GM19240 (cell line): ENCODE measurements around the gene XYLT1.

Source experiments
- DNase-seq: peaks from one replicate; pipeline ENCODE4 v3.0.0; 2011; ENCODE audit warnings: low spot score; ENCODE audit not compliant: insufficient read length

XYLT1 gene

DNA sequence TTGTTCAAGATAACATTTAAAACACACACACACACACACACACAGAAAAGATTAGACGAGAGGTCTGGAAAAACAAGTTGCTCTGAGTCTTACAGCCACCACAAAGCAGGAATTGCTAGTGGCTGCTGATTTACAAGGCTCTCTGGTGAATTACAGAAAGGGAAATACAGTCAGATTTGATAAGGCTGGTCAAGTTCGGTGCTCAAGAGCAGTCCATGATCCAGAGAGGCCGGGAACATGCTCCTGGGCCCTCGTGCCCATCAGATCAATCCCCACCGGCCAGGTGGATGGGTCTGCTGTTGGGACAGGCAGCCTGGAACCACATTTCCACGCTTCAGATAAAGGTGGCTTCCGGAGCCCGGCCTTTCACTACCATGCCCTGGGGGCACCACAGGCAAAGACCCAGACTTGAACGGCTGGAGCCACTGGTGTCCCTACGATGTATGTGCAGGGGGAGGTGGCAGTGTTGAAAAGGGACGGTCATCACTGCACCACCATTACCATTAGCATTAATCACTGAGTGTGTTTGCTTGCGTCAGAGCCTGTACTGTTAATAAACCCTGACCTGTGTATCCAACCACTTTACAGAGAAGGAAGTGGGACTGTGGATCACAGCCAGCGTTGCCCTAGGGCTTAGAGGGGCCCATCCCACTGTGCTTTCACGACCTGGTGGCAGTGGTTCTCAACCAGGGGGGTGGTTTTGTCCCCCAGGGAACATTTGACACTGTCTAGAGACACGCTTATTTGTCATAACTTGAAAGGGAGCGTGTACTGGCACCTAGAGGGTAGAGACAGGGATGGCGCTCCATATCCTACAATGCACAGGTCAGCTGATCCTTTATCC is 95.1 kb downstream of the XYLT1 start:
- no peak for DNase-seq

DNA sequence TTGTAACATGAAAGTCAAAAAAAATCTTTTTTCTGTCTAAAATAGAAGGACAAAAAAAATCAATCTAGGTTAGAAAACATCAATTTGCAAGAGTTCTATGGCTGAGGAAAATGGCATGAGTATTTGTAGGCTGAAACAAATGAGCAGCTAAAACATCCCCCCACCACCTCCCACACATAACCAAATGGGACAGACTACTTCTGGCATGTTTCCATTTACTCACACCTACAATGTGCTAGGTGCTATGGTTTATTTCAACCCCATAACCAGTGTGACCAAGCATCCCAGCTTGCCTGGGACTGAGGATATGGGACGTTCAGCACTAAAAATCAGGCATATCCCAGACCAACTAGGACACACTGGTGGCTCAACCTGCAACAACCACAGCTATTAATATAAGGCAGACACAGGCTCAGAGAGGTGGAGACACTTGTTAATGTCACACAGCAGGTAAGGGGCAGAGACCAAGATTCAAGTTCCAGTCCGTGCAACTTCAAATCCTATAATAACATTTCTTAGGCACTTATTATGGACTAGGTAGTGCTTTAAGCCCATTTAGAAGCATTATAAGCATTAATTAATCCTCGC is 96.0 kb downstream of the XYLT1 start:
- no peak for DNase-seq

DNA sequence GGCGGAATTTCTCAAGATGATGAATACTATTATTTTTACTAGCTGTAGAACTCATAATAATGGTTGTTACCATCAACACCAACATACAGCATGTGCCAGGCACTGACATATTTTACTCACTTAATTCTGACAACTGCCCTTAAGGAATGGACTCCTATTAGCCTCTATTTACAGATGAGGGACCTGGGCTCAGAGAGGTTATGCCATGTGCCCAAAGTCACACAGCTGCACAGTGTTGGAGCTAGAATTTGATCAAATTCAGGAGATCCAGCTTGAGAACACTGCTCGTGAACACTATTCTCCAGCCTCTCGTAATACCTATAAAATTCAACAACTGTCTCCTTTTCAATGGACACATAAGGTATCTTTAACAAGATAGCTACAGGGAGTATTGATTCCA is 97.2 kb downstream of the XYLT1 start:
- DNase-seq = no peak

GRCh38 chr16:17372386-17372785 is 98.4 kb downstream of the XYLT1 start:
- DNase-seq = no peak

DNA sequence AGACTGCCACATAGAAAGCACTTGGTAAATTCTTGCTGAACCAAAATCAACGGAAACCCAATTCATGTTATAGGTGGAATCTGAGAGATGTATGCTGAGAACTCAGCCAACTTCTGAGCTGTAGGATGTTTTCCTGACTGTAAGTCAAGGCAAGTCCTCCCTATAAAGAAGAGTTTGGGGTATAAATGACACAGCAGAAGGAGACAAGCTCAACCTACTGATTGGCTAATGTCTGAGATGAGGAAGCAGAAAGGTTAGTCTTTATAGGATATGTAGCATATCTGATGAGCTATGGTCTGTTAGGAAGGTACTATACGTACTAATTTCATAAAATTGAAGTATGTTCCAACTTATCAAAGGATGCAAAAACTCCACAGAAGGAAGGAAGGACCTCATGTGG is 99.5 kb downstream of the XYLT1 start:
- no peak for DNase-seq

GRCh38 chr16:17370731-17371285 is 100.0 kb downstream of the XYLT1 start:
- DNase-seq = no peak

DNA sequence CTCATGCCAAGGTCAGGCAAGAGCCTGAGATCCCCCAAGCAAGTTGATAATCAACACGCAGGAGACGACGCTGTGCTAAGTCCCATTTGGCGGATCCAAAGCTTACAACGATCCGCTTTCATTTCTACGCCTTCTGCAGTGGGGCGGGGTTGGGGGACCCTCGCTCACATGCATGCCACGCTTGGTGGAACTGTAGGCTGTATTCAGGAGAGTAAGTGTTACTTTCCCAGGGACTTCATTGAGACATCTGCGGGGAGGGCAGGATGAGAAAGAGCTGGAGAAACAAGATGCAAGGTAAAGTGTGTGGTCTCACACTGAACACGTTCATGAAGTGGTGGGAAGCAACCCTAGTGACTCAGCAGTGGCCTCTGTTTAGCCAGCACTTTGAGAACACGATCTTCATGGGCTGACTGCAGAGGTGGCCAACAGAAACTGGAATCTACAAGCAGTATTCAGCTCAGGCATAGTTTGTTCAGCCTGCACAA is 100.5 kb downstream of the XYLT1 start:
- no peak for DNase-seq

- no peak for DNase-seq
Measured at GRCh38 chr16:17369421-17370222, 101.1 kb downstream of the XYLT1 start.

DNA sequence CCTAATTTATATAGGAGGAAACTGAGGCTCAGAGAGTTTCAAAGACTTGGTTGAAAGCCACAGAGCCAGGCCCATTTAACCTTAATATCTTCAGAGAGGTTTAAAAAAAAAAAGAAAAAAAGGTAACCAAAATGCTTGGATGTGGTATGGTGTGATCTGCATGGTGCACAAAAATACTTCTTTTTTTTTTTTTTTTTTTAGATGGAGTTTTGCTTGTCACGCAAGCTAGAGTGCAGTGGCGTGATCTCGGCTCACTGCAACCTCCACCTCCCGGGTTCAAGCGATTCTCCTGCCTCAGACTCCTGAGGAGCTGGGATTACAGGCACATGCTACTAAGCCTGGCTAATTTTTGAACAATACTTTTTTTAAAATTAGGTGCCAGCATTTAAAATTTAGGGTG is 101.8 kb downstream of the XYLT1 start:
- no peak for DNase-seq

- DNase-seq = no peak
Measured at GRCh38 chr16:17368446-17368845, 102.3 kb downstream of the XYLT1 start.

- no peak for DNase-seq
Measured at GRCh38 chr16:17367923-17368322, 102.8 kb downstream of the XYLT1 start.

- DNase-seq = no peak
Measured at GRCh38 chr16:17367036-17367435, 103.7 kb downstream of the XYLT1 start.

DNA sequence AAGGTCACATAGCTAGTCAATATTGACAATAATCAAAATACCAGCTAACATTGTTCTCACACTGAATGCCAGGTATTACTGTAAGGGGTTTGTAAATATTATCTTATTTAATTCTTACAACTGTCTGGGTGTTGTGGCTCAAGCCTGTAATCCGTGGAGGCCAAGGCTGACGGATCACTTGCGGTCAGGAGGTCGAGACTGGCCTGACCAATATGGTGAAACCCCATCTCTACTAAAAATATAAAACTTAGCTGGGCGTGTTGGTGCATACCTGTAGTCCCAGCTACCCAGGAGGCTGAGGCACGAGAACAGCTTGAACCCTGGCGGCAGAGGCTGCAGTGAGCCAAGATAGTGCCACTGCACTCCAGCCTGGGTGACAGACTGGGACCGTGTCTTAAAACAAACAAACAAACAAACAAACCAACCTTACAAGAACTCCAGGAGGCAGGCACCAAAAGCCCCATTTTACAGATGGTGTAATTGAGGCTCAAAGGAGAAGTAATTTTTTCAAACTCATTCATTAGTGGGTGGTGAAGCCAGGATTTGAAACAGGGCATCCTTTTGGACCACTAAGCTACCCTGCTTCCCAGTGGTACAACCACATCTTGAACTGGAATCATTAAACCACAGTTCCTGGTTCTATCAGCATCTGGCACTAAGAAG is 104.3 kb downstream of the XYLT1 start:
- no peak for DNase-seq

- DNase-seq = no peak
Measured at GRCh38 chr16:17365591-17366298, 105.0 kb downstream of the XYLT1 start.

DNA sequence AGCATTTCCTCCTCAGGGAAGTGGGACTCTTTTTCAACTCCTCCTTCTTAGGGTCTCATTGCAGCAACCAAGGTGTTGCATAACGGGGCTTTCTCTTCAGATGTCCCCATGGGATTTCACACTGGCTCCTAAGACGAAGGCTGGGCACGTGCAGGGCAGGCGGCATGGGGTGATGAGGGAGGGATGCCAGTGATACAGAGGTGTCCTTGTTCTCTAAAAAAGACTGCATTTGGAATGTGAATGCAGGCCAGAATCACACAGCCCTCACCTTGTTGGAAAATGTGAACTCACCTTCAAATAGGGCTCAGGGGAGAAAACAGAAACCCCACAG is 105.6 kb downstream of the XYLT1 start:
- DNase-seq = no peak

- DNase-seq = no peak
Measured at GRCh38 chr16:17364319-17365210, 106.2 kb downstream of the XYLT1 start.

GRCh38 chr16:17362946-17363345 is 107.8 kb downstream of the XYLT1 start:
- DNase-seq = no peak

GRCh38 chr16:17362183-17362582 is 108.6 kb downstream of the XYLT1 start:
- DNase-seq = no peak

GRCh38 chr16:17360693-17361122 is 110.1 kb downstream of the XYLT1 start:
- no peak for DNase-seq
